Suprapubic skin (tissue), 4 donors: ENCODE results near the gene SRP14.

Experiments
- CTCF ChIP-seq, 2 donors: fragments of 200-600 bp in 1 of 2; fragments of 450-650 bp in 1 of 2; sonication (generic) in 1 of 2; IDR thresholded peaks; one replicate each; pipeline ENCODE4 v1.5.1; 2016 to 2019; ENCODE audit warnings: antibody characterized with exemption in 2 of 2, mild to moderate bottlenecking in 1 of 2, moderate library complexity in 1 of 2
- EP300 ChIP-seq: sonication (generic); formaldehyde crosslinking; IDR thresholded peaks from one replicate; pipeline ENCODE4 v1.6.1; 2017; ENCODE audit warnings: antibody characterized with exemption
- POLR2A ChIP-seq, 2 donors: fragments of 450-650 bp; IDR thresholded peaks; one replicate each; pipeline ENCODE4 v1.6.1; 2017; ENCODE audit warnings: antibody characterized with exemption in 2 of 2, mild to moderate bottlenecking in 2 of 2, moderate library complexity in 2 of 2
- POLR2AphosphoS5 ChIP-seq, 3 donors: sonication (generic); formaldehyde crosslinking; IDR thresholded peaks; one replicate each; pipeline ENCODE4 v1.6.1; 2017; ENCODE audit warnings: antibody characterized with exemption in 3 of 3

GRCh38 chr15:40052604-40053003 is 13.6 kb upstream of the SRP14 start:
- TF ChIP-seq CTCF (IDR thresholded peaks at IDR 0.05) (no peak), POLR2A (IDR thresholded peaks at IDR 0.05) (no peak), EP300 (no peak), POLR2AphosphoS5 (IDR thresholded peaks at IDR 0.05) (no peak)
